Measurements from ENCODE around the gene EPB41L5. TPM values are rescaled to one million over a fixed set of nuclear protein-coding genes. Genes with fewer than 3 reads are reported as not detected.
A peak's percentile ranks its signal among the peaks of the same experiment; 100 is the strongest.

Gene EPB41L5
- total RNA-seq, 2 donors from 2014 or later, result 44.9 to 51.0 TPM

GRCh38 chr2:120224735-120225548 lies 212.1 kb downstream of the EPB41L5 start:
- Mint-ChIP-seq H3K36me3 (ENCODE audit: low read depth) (peaks cover 22% of the 10 kb centered on the region), H3K4me3 (no peak overlapping the region), H3K4me1 (peaks cover 39% of the 10 kb centered on the region), H3K9me3 (peaks cover 6% of the 10 kb centered on the region), H3K27ac (no peak overlapping the region), H3K27me3 (ENCODE audit: insufficient read depth) (peaks cover 32% of the 10 kb centered on the region)
- WGBS, 2 experiments (ENCODE audit: insufficient coverage in 1 of 2, insufficient read length in 1 of 2), result 94 to 98% methylated on average over 7 to 9 of the region's 9 CpGs
- Histone ChIP-seq H3K4me1 (ENCODE audit: control insufficient read depth, insufficient read depth, low read length) (peaks cover 11% of the 10 kb centered on the region), H3K9ac (ENCODE audit: extremely low read depth, low read length, poor library complexity, severe bottlenecking) (no peak overlapping the region), H3K27ac (ENCODE audit: low read depth, low read length) (no peak overlapping the region), H3K27me3 (ENCODE audit: control insufficient read depth, insufficient read depth, low read length, poor library complexity, severe bottlenecking) (peaks cover 17% of the 10 kb centered on the region), H3K36me3 (ENCODE audit: control insufficient read depth, insufficient read depth, low read length) (peaks cover 13% of the 10 kb centered on the region), H3K9me3 (ENCODE audit: control insufficient read depth, low read length) (peaks cover 7% of the 10 kb centered on the region), H3K4me3 (ENCODE audit: low read length) (no peak overlapping the region)
- peak; percentile 38 for DNase-seq
- TF ChIP-seq CTCF (conservative IDR thresholded peaks at IDR 0.05), result no peak

- H3K27me3 Mint-ChIP-seq (ENCODE audit: insufficient read depth), result peaks cover 32% of the 10 kb centered on the region
- Histone ChIP-seq H3K27me3 (ENCODE audit: control insufficient read depth, insufficient read depth, low read length, poor library complexity, severe bottlenecking) (peaks cover 17% of the 10 kb centered on the region), H3K4me1 (ENCODE audit: control insufficient read depth, insufficient read depth, low read length) (peaks cover 11% of the 10 kb centered on the region), H3K27ac (ENCODE audit: low read depth, low read length) (no peak overlapping the region), H3K4me3 (ENCODE audit: low read length) (no peak overlapping the region), H3K36me3 (ENCODE audit: control insufficient read depth, insufficient read depth, low read length) (peaks cover 12% of the 10 kb centered on the region), H3K9me3 (ENCODE audit: control insufficient read depth, low read length) (peaks cover 7% of the 10 kb centered on the region), H3K9ac (ENCODE audit: extremely low read depth, low read length, poor library complexity, severe bottlenecking) (no peak overlapping the region)
- H3K36me3 Mint-ChIP-seq (ENCODE audit: low read depth), result peaks cover 18% of the 10 kb centered on the region
- no peak overlapping the region for H3K4me3 Mint-ChIP-seq
- H3K4me1 Mint-ChIP-seq, result peaks cover 39% of the 10 kb centered on the region
- H3K9me3 Mint-ChIP-seq, result peaks cover 6% of the 10 kb centered on the region
- no peak for TF ChIP-seq CTCF (conservative IDR thresholded peaks at IDR 0.05)
- no peak for DNase-seq
- H3K27ac Mint-ChIP-seq, result no peak overlapping the region
- WGBS, 2 experiments (ENCODE audit: insufficient coverage in 1 of 2, insufficient read length in 1 of 2), result 89 to 100% methylated on average over 3 to 9 of the region's 9 CpGs
These were observed 212.7 kb downstream of the EPB41L5 start for GRCh38 chr2:120225549-120226065.

- Mint-ChIP-seq H3K9me3 (peaks cover 6% of the 10 kb centered on the region), H3K27me3 (ENCODE audit: insufficient read depth) (peaks cover 32% of the 10 kb centered on the region), H3K36me3 (ENCODE audit: low read depth) (peaks cover 12% of the 10 kb centered on the region), H3K4me3 (no peak overlapping the region), H3K27ac (no peak overlapping the region), H3K4me1 (peaks cover 32% of the 10 kb centered on the region)
- Histone ChIP-seq H3K27me3 (ENCODE audit: control insufficient read depth, insufficient read depth, low read length, poor library complexity, severe bottlenecking) (peaks cover 17% of the 10 kb centered on the region), H3K27ac (ENCODE audit: low read depth, low read length) (no peak overlapping the region), H3K4me3 (ENCODE audit: low read length) (no peak overlapping the region), H3K9me3 (ENCODE audit: control insufficient read depth, low read length) (peaks cover 7% of the 10 kb centered on the region), H3K36me3 (ENCODE audit: control insufficient read depth, insufficient read depth, low read length) (peaks cover 8% of the 10 kb centered on the region), H3K4me1 (ENCODE audit: control insufficient read depth, insufficient read depth, low read length) (peaks cover 16% of the 10 kb centered on the region), H3K9ac (ENCODE audit: extremely low read depth, low read length, poor library complexity, severe bottlenecking) (no peak overlapping the region)
- no peak for TF ChIP-seq CTCF (conservative IDR thresholded peaks at IDR 0.05)
- no peak for DNase-seq
- WGBS, 2 experiments (ENCODE audit: insufficient coverage in 1 of 2, insufficient read length in 1 of 2), result 93 to 95% methylated on average over 7 to 9 of the region's 9 CpGs
These were observed 213.4 kb downstream of the EPB41L5 start for GRCh38 chr2:120226316-120226715.

All from endodermal cell (in vitro differentiated cells).